SK-N-SH treated with all-trans-retinoic acid at 6 μM for 48 hours (cell line): Measurements from ENCODE around the gene COQ2.
"Not testable (repeated sequence)": the region's sequence is repeated elsewhere in the genome, so short reads cannot be mapped to it uniquely, and the experiment has no call there.

Experiments
- ATAC-seq: fragments of 200-7000 bp; cut with Tn5 transposase; 3 replicates; pipeline ENCODE4 v1.9.1; 2020; ENCODE audit warnings: mild to moderate bottlenecking, moderate library complexity
- ARNTL ChIP-seq: fragments of 450-650 bp; formaldehyde crosslinking; IDR thresholded peaks from 2 replicates; pipeline ENCODE4 v1.5.0; 2020; ENCODE audit warnings: low read depth, mild to moderate bottlenecking, moderate library complexity, borderline replicate concordance
- BACH2 ChIP-seq: fragments of 250-450 bp; sonication (Bioruptor Pico); IDR thresholded peaks from 2 replicates; pipeline ENCODE4 v1.9.0; 2021; ENCODE audit warnings: mild to moderate bottlenecking, borderline replicate concordance
- CSRNP3 ChIP-seq: fragments of 250-450 bp; sonication (Bioruptor Pico); IDR thresholded peaks from 2 replicates; pipeline ENCODE4 v1.5.1; 2021; ENCODE audit warnings: mild to moderate bottlenecking, moderate library complexity
- ESRRG ChIP-seq: fragments of 250-450 bp; sonication (Bioruptor Pico); IDR thresholded peaks from 2 replicates; pipeline ENCODE4 v1.6.1; 2021; ENCODE audit warnings: mild to moderate bottlenecking
- GLIS3 ChIP-seq: fragments of 250-450 bp; sonication (Bioruptor Pico); IDR thresholded peaks from 2 replicates; pipeline ENCODE4 v1.5.0; 2020; ENCODE audit warnings: mild to moderate bottlenecking, moderate library complexity
- ISL1 ChIP-seq: fragments of 250-450 bp; sonication (Bioruptor Pico); IDR thresholded peaks from 2 replicates; pipeline ENCODE4 v2.1.2; 2022; ENCODE audit warnings: mild to moderate bottlenecking, moderate library complexity
- PATZ1 ChIP-seq: fragments of 250-450 bp; sonication (Bioruptor Pico); IDR thresholded peaks from 2 replicates; pipeline ENCODE4 v1.8.0; 2020; ENCODE audit warnings: mild to moderate bottlenecking, moderate library complexity, borderline replicate concordance
- PPARA ChIP-seq: fragments of 250-450 bp; sonication (Bioruptor Pico); IDR thresholded peaks from 2 replicates; pipeline ENCODE4 v1.5.0; 2020; ENCODE audit warnings: mild to moderate bottlenecking, borderline replicate concordance
- SNAI2 ChIP-seq: fragments of 250-450 bp; sonication (Bioruptor Pico); IDR thresholded peaks from 2 replicates; pipeline ENCODE4 v1.5.0; 2020; ENCODE audit warnings: mild to moderate bottlenecking, moderate library complexity
- TCF4 ChIP-seq: fragments of 250-450 bp; sonication (Bioruptor Pico); IDR thresholded peaks from 2 replicates; pipeline ENCODE4 v1.8.0; 2021; ENCODE audit warnings: mild to moderate bottlenecking, moderate library complexity, borderline replicate concordance
- TOX ChIP-seq: fragments of 250-450 bp; sonication (Bioruptor Pico); IDR thresholded peaks from 2 replicates; pipeline ENCODE4 v1.8.0; 2021; ENCODE audit warnings: mild to moderate bottlenecking, moderate library complexity, borderline replicate concordance
- TSHZ2 ChIP-seq: fragments of 250-450 bp; sonication (Bioruptor Pico); IDR thresholded peaks from 2 replicates; pipeline ENCODE4 v1.5.0; 2020; ENCODE audit warnings: mild to moderate bottlenecking, moderate library complexity
- ZC3H10 ChIP-seq: fragments of 250-450 bp; sonication (Bioruptor Pico); IDR thresholded peaks from 2 replicates; pipeline ENCODE4 v1.5.1; 2021; ENCODE audit warnings: mild to moderate bottlenecking, moderate library complexity
- ZFP3 ChIP-seq: fragments of 250-450 bp; sonication (Bioruptor Pico); IDR thresholded peaks from 2 replicates; pipeline ENCODE4 v1.5.0; 2020; ENCODE audit warnings: mild to moderate bottlenecking, moderate library complexity
- ZFP30 ChIP-seq: fragments of 450-650 bp; formaldehyde crosslinking; IDR thresholded peaks from 2 replicates; pipeline ENCODE4 v1.5.0; 2022; ENCODE audit warnings: mild to moderate bottlenecking, moderate library complexity
- ZNF565 ChIP-seq: fragments of 450-650 bp; formaldehyde crosslinking; conservative IDR thresholded peaks from 2 replicates; pipeline ENCODE4 v1.5.0; 2020; ENCODE audit warnings: low read depth, mild to moderate bottlenecking, moderate library complexity
- ZNF70 ChIP-seq: fragments of 450-650 bp; formaldehyde crosslinking; IDR thresholded peaks from 2 replicates; pipeline ENCODE4 v1.5.0; 2020; ENCODE audit warnings: mild to moderate bottlenecking, moderate library complexity
- ZNF8 ChIP-seq: fragments of 450-650 bp; formaldehyde crosslinking; IDR thresholded peaks from 2 replicates; pipeline ENCODE4 v1.5.0; 2020; ENCODE audit warnings: mild to moderate bottlenecking, moderate library complexity

COQ2 gene

GRCh38 chr4:83238393-83239248, 46.0 kb downstream of the COQ2 start:
- ATAC-seq = no peak
- TF ChIP-seq ZC3H10 (CRISPR knock-in tag) (no peak), TCF4 (CRISPR knock-in tag) (no peak), ZNF565 (CRISPR knock-in tag) (no peak), PATZ1 (CRISPR knock-in tag) (no peak), ZNF8 (no peak), CSRNP3 (CRISPR knock-in tag) (no peak), PPARA (CRISPR knock-in tag) (no peak)

- TF ChIP-seq ISL1 (no peak), PATZ1 (CRISPR knock-in tag) (no peak), BACH2 (CRISPR knock-in tag) (no peak), ZNF70 (CRISPR knock-in tag) (no peak), TOX (no peak), CSRNP3 (CRISPR knock-in tag) (no peak), ZNF565 (CRISPR knock-in tag) (no peak), GLIS3 (CRISPR knock-in tag) (no peak), ZNF8 (no peak), PPARA (CRISPR knock-in tag) (no peak), SNAI2 (no peak), TSHZ2 (CRISPR knock-in tag) (no peak), ZFP30 (CRISPR knock-in tag) (no peak), ZFP3 (CRISPR knock-in tag) (no peak), ESRRG (no peak), ARNTL (CRISPR knock-in tag) (no peak)
- no peak for ATAC-seq
Observed at GRCh38 chr4:83237591-83237990, 47.0 kb downstream of the COQ2 start.

GRCh38 chr4:83235645-83236133, 48.9 kb downstream of the COQ2 start:
- ATAC-seq = not testable (repeated sequence)
